AG04450 (cell line): ENCODE data around the gene PTPRD. TPM values are rescaled to one million over a fixed set of nuclear protein-coding genes. Genes with fewer than 3 reads are reported as not detected.

Source experiments
- CTCF ChIA-PET: fragments of 300-600, 350-600 bp; formaldehyde crosslinking; extraction: SDS; loops from one replicate; lab custom pipeline; 2022; ENCODE audit warnings: antibody characterized with exemption, inconsistent platforms; lab: Charles Lee
- POLR2A ChIA-PET: fragments of 350-600 bp; formaldehyde crosslinking; extraction: SDS; loops from one replicate; lab custom pipeline; 2021; ENCODE audit warnings: antibody characterized with exemption, inconsistent platforms; lab: Yijun Ruan, JAX
- DNase-seq: peaks from one replicate; pipeline ENCODE4 v3.0.0-alpha.2; 2011; ENCODE audit warnings: low read depth, low spot score
- H3K27ac ChIP-seq: one replicate; pipeline ENCODE4 v1.5.1; 2012; ENCODE audit warnings: low read depth, low read length, control low read depth
- H3K27me3 ChIP-seq: one replicate; pipeline ENCODE4 v1.6.0; 2012; ENCODE audit warnings: low read length; ENCODE audit not compliant: control insufficient read depth, insufficient read depth
- H3K4me3 ChIP-seq: 2 replicates; pipeline ENCODE4 v1.5.1; 2011; ENCODE audit warnings: mild to moderate bottlenecking, low read depth, low read length, control low read depth
- H3K9me3 ChIP-seq: 2 replicates; pipeline ENCODE4 v1.5.1; 2012; ENCODE audit warnings: low read length; ENCODE audit not compliant: control insufficient read depth, insufficient read depth
- polyA plus RNA-seq: library from polyadenylated mRNA; depleted of rRNA; stranded (reverse); fragments of >200 nt; gene quantifications from 2 replicates; pipeline ENCODE4 v1.2.3, GENCODE V29; 2011
- TF ChIP-seq, protein P1 (sequence below): IDR thresholded peaks from 2 replicates; pipeline ENCODE4 v1.5.1; 2011; ENCODE audit warnings: low read depth, low read length, control low read depth, inconsistent platforms

PTPRD gene
- polyA plus RNA-seq, 1 experiment = 0.19 TPM

DNA sequence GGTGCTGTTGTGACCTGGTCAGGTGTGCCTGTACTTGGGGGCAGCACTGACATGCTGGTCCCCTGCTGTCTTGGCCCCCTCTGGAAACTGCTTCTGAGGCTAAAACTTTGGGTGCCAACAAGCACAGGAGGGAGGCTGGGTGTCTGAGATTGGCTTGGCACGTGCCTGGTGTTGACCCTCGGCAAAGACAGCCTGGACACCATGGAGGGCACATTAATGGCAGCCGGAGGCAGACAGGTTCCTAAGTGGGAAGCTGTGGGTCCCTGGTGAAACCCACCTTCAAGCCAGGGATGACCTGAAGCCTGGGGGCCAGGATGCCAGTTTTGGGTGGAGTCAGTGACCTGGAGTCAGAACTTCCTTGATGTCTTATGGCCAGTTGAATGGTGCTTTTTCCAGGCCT lies 894.1 kb downstream of the PTPRD start:
- no peak for DNase-seq
- peaks cover 20% of the 10 kb centered on the region for H3K9me3 ChIP-seq
- H3K27me3 ChIP-seq = no peaks in the 10 kb centered on the region
- TF ChIP-seq, protein P1, sequence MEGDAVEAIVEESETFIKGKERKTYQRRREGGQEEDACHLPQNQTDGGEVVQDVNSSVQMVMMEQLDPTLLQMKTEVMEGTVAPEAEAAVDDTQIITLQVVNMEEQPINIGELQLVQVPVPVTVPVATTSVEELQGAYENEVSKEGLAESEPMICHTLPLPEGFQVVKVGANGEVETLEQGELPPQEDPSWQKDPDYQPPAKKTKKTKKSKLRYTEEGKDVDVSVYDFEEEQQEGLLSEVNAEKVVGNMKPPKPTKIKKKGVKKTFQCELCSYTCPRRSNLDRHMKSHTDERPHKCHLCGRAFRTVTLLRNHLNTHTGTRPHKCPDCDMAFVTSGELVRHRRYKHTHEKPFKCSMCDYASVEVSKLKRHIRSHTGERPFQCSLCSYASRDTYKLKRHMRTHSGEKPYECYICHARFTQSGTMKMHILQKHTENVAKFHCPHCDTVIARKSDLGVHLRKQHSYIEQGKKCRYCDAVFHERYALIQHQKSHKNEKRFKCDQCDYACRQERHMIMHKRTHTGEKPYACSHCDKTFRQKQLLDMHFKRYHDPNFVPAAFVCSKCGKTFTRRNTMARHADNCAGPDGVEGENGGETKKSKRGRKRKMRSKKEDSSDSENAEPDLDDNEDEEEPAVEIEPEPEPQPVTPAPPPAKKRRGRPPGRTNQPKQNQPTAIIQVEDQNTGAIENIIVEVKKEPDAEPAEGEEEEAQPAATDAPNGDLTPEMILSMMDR = no peak
- CTCF ChIA-PET = no interaction called here
- no peak overlapping the region for H3K4me3 ChIP-seq
- POLR2A ChIA-PET = no interaction called here
- H3K27ac ChIP-seq = no peak overlapping the region

DNA sequence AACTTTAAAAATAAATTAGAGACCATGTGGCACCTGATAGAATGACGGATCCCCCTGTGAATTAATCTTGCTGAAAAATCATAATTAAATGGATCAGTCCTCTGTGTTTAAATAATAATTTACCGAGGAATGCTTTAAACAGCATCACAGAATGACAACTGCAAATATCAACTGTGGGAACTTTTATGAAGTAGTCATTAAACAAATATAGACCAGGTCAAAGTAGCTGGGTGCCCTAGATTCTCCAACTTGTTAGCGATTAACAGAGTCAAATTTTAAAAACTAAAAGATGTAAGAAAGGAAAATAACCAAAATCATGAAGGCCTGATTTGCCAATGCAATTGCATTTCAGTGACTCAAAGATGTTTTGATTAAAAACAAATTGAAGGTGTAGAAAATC lies 933.4 kb downstream of the PTPRD start:
- H3K27me3 ChIP-seq = no peaks in the 10 kb centered on the region
- POLR2A ChIA-PET = no interaction called here
- TF ChIP-seq, protein P1 = no peak
- H3K4me3 ChIP-seq = no peak overlapping the region
- CTCF ChIA-PET = no interaction called here
- DNase-seq = no peak
- no peak overlapping the region for H3K27ac ChIP-seq
- H3K9me3 ChIP-seq = no peaks in the 10 kb centered on the region; the same call in 1 of the 2 replicates

DNA sequence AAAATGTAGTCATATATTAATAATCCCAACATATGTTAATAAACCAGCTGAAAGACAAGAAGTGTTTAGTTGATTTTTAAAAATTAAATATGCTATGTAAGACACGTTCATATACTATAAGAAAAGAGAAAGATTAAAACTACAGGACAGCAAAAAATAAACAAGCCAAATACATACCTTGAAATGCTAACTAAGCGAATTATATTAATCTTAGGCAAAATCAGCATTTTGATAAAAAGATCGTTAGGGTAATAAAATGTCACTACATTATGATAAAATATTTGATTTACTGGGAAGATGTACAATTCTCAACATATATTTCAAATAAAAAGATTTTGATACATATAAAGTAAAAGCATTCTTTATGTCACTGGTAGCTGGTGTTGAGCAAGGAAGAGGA lies 938.3 kb downstream of the PTPRD start:
- H3K9me3 ChIP-seq = peaks cover 7% of the 10 kb centered on the region
- POLR2A ChIA-PET = no interaction called here
- H3K27ac ChIP-seq = no peak overlapping the region
- no peak for DNase-seq
- H3K4me3 ChIP-seq = no peak overlapping the region
- TF ChIP-seq, protein P1 = no peak
- CTCF ChIA-PET = no interaction called here
- no peaks in the 10 kb centered on the region for H3K27me3 ChIP-seq

DNA sequence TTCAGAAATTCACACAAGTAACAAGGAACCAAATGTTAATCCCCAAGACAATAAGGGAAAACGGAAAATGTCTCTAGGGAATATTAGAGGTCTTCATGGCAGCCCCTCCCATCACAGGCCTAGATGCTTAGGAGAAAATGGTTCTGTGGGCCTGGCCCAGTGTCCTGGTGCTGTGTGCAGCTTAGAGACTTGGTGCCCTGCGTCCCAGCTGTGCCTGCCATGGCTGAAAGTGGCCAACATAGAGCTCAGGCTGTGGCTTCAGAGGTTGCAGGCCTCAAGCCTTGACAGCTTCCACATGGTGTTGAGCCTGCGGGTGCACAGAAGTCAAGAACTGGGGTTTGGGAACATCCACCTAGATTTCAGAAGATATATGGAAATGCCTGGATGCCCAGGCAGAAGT lies 942.3 kb downstream of the PTPRD start:
- H3K4me3 ChIP-seq = no peak overlapping the region
- H3K27ac ChIP-seq = no peak overlapping the region
- TF ChIP-seq, protein P1 = no peak
- no peak for DNase-seq
- ChIA-PET CTCF (no interaction called here), POLR2A (no interaction called here)
- peaks cover 7% of the 10 kb centered on the region for H3K9me3 ChIP-seq
- no peaks in the 10 kb centered on the region for H3K27me3 ChIP-seq

DNA sequence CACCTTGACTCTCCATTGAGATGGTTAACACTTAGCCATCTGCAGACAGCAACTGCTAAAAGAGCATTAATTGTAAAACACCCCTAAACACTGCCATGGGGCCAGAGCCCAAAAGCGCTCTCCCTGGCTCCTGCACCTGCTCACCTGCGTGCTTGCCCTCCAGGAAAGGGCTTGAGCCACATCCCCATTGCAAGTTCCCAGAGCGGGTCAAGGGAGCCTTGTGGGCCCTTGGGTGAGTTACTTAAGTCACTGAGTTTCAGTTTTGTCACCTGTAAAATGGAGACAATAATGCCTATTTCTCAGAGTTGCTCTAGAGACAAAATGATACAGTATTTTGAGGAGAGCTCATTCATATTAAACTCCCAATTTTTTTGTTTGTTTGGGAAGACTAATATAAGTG lies 967.8 kb downstream of the PTPRD start:
- POLR2A ChIA-PET = no interaction called here

More for the DNA sequence above, 967.8 kb downstream of the PTPRD start:
- H3K4me3 ChIP-seq = no peak overlapping the region
- DNase-seq = no peak
- TF ChIP-seq, protein P1 = no peak
- no peak overlapping the region for H3K27ac ChIP-seq
- CTCF ChIA-PET = no interaction called here
- H3K9me3 ChIP-seq = peaks cover 4% of the 10 kb centered on the region
- H3K27me3 ChIP-seq = no peaks in the 10 kb centered on the region
